Endothelial cell of umbilical vein (primary cell): ENCODE measurements around the gene TAS2R3.

ENCODE experiments used
- EZH2 ChIP-seq: IDR thresholded peaks from 2 replicates; pipeline ENCODE4 v1.6.1; 2012; ENCODE audit warnings: borderline replicate concordance, low read depth, mild to moderate bottlenecking, moderate library complexity, low read length, inconsistent platforms; ENCODE audit not compliant: severe bottlenecking
- FOS ChIP-seq: IDR thresholded peaks from 2 replicates; pipeline ENCODE4 v1.6.1; 2011; ENCODE audit warnings: mild to moderate bottlenecking, low read length, moderate library complexity, borderline replicate concordance; ENCODE audit not compliant: insufficient read depth
- JUN ChIP-seq: IDR thresholded peaks from 2 replicates; pipeline ENCODE4 v1.6.1; 2011; ENCODE audit warnings: borderline replicate concordance, low read depth; ENCODE audit not compliant: insufficient read length, insufficient read depth
- MYC ChIP-seq: IDR thresholded peaks from one replicate; pipeline ENCODE4 v1.6.1; 2011; ENCODE audit warnings: mild to moderate bottlenecking, low read depth, low read length
- POLR2A ChIP-seq: IDR thresholded peaks from 2 replicates; pipeline ENCODE4 v1.6.1; 2012; ENCODE audit warnings: low read depth, mild to moderate bottlenecking, control low read depth, low read length
- POLR2AphosphoS5 ChIP-seq: IDR thresholded peaks from 2 replicates; pipeline ENCODE4 v1.6.1; 2012; ENCODE audit warnings: low read depth, mild to moderate bottlenecking, control low read depth, low read length, moderate library complexity; ENCODE audit not compliant: insufficient read depth
- TF ChIP-seq, protein P1 (sequence below), 2 donors: IDR thresholded peaks; 1 replicate in 1 of 2; 2 replicates in 1 of 2; pipeline ENCODE4 v1.5.1; 2011; ENCODE audit warnings: low read length in 2 of 2, mild to moderate bottlenecking in 2 of 2, moderate library complexity in 2 of 2, control low read depth in 1 of 2, inconsistent platforms in 1 of 2, low read depth in 1 of 2; ENCODE audit not compliant: insufficient read depth in 1 of 2; ENCODE audit errors: extremely low read depth in 1 of 2
- TF ChIP-seq, protein P2 (sequence below): IDR thresholded peaks from 2 replicates; pipeline ENCODE4 v1.6.1; 2011; ENCODE audit not compliant: insufficient read depth, insufficient read length

DNA sequence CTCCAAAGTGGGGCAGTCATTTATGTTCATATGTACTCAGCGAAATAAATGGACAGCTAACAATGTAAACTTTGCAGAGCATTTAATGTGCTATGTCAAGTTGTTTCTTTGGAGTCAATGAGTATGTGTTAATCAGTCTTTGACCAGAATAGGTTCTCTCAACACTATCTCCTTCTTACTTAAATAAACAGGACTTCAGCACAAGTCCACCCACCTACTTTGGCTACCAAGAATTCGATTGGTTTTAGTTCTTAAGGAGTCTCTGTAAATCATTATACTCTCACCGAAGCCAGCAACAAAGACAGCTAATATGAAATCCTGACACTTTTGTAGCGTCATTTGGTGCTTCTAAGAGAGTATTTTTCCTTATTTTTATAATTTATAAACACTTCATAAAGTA is 48.9 kb upstream of the TAS2R3 start:
- TF ChIP-seq, protein P1, sequence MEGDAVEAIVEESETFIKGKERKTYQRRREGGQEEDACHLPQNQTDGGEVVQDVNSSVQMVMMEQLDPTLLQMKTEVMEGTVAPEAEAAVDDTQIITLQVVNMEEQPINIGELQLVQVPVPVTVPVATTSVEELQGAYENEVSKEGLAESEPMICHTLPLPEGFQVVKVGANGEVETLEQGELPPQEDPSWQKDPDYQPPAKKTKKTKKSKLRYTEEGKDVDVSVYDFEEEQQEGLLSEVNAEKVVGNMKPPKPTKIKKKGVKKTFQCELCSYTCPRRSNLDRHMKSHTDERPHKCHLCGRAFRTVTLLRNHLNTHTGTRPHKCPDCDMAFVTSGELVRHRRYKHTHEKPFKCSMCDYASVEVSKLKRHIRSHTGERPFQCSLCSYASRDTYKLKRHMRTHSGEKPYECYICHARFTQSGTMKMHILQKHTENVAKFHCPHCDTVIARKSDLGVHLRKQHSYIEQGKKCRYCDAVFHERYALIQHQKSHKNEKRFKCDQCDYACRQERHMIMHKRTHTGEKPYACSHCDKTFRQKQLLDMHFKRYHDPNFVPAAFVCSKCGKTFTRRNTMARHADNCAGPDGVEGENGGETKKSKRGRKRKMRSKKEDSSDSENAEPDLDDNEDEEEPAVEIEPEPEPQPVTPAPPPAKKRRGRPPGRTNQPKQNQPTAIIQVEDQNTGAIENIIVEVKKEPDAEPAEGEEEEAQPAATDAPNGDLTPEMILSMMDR (IDR thresholded peaks at IDR 0.05; ENCODE audit: extremely low read depth in 1 of 2, insufficient read depth in 1 of 2, low read depth in 1 of 2, low read length in 2 of 2) = no peak
- TF ChIP-seq POLR2A = no peak
- no peak for TF ChIP-seq EZH2
- TF ChIP-seq POLR2AphosphoS5 = no peak
- TF ChIP-seq MYC = no peak
- TF ChIP-seq, protein P2, sequence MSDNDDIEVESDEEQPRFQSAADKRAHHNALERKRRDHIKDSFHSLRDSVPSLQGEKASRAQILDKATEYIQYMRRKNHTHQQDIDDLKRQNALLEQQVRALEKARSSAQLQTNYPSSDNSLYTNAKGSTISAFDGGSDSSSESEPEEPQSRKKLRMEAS = no peak
- TF ChIP-seq FOS = no peak
- TF ChIP-seq JUN = no peak
